Cerebellar cortex (tissue), 1 donor: Measurements from ENCODE around the gene CLASRP.
"Not testable (repeated sequence)": the region's sequence is repeated elsewhere in the genome, so short reads cannot be mapped to it uniquely, and the experiment has no call there.

ENCODE experiments used
- DNase-seq: peaks from one replicate; pipeline ENCODE4 v3.0.0-alpha.2; 2015; ENCODE audit warnings: low spot score

The CLASRP gene, protein sequence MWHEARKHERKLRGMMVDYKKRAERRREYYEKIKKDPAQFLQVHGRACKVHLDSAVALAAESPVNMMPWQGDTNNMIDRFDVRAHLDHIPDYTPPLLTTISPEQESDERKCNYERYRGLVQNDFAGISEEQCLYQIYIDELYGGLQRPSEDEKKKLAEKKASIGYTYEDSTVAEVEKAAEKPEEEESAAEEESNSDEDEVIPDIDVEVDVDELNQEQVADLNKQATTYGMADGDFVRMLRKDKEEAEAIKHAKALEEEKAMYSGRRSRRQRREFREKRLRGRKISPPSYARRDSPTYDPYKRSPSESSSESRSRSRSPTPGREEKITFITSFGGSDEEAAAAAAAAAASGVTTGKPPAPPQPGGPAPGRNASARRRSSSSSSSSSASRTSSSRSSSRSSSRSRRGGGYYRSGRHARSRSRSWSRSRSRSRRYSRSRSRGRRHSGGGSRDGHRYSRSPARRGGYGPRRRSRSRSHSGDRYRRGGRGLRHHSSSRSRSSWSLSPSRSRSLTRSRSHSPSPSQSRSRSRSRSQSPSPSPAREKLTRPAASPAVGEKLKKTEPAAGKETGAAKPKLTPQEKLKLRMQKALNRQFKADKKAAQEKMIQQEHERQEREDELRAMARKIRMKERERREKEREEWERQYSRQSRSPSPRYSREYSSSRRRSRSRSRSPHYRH

GRCh38 chr19:45038931-45039893 lies at the start of gene CLASRP:
TSS of gene CLASRP (plus strand) at chr19:45039045. CDS start at chr19:45040213, 1,168 bp downstream.
- peak; percentile 89 for DNase-seq

- DNase-seq = no peak
Observed at GRCh38 chr19:44990459-44990858, 48.4 kb upstream of the CLASRP start.

GRCh38 chr19:44990966-44991365 lies 47.9 kb upstream of the CLASRP start:
- no peak for DNase-seq

DNA sequence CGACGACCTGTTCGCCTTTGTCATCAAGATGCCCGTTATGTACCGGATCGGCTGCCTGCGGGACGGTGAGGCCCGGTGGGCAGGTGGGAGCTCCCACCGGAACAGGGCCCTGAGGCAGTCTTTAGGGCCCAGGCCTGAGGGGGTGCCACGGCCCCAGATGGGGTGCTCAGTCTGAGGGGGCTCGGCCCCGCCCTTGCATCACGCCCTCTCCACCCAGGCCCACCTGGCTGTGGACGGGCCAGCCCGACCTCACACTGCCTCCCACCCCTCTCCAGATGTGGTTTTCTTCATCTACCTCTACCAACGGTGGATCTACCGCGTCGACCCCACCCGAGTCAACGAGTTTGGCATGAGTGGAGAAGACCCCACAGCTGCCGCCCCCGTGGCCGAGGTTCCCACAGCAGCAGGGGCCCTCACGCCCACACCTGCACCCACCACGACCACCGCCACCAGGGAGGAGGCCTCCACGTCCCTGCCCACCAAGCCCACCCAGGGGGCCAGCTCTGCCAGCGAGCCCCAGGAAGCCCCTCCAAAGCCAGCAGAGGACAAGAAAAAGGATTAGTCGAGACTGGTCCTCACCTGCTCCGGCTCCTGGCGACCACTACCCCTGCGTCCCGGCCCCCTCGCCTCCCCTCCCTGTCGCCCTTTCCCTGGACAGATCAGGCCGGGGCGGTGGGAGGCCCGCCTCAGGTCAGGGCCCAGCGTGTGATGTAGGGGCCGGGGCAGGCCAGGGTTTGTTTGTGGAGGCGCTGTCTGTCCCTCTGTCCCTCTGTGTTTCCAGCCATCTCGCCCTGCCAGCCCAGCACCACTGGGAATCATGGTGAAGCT lies 46.3 kb upstream of the CLASRP start:
- DNase-seq = no peak

DNA sequence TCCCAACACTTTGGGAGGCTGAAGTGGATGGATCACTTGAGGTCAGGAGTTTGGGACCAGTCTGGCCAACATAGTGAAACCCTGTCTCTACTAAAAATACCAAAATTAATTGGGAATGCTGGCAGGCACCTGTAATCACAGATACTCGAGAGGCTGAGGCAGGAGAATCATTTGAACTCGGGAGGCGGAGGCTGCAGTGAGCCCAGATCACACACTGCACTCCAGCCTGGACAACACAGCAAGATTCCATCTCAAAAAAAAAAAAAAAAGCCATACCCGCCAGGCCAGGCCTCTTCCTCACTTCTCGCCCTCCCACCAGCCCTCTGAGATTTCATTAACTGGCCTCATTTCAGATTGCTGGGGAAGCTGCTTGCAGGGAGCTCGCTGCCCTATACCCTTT lies 45.3 kb upstream of the CLASRP start:
- DNase-seq = no peak

DNA sequence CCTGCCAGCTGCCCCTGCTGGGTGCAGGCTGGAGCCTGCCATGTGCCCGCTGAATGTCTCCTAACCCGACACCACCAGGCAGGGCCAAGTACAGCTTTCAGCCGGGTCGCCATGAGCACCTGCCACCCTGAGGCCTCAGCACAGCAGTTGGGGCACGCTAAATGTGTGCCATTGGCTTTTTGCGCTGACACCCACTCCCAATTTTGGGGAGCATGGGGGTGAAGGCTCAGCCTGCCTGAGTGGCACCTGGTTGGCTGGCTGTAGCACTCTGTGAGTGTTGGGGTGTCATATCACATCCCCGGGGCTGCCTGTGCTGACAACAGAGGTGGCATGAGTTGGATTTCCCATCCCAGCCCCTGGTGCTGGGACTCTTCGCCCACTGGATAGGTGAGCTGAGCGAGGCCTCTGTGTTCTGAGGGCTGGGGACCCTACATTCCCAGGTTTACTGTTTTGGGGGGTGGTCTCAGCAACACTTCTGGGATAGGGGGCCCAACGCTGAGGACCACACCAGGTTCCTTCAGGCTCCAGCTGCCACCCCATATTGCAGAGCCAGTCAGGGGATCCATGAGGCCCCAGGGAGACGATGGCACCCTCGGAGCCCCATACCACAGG lies 44.8 kb upstream of the CLASRP start:
- DNase-seq = no peak

DNA sequence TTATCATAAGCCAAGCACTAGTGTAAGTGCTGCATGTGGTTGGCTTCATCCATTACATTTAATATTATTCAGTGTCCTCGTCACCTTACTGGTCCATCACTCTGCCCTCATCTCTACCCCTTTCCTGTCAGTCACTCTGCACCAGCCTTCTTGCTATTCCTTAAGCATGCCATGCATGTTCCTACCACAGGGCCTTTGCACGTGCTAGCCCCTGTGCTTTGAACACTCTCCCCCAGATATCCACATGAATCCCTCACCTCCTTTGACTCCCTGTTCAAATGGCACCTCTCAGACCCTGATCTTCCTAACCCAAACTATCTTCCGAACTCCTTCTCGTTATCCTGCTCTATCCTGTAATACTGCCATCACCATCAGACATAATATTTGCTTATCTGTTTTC lies 40.8 kb upstream of the CLASRP start:
- no peak for DNase-seq

DNA sequence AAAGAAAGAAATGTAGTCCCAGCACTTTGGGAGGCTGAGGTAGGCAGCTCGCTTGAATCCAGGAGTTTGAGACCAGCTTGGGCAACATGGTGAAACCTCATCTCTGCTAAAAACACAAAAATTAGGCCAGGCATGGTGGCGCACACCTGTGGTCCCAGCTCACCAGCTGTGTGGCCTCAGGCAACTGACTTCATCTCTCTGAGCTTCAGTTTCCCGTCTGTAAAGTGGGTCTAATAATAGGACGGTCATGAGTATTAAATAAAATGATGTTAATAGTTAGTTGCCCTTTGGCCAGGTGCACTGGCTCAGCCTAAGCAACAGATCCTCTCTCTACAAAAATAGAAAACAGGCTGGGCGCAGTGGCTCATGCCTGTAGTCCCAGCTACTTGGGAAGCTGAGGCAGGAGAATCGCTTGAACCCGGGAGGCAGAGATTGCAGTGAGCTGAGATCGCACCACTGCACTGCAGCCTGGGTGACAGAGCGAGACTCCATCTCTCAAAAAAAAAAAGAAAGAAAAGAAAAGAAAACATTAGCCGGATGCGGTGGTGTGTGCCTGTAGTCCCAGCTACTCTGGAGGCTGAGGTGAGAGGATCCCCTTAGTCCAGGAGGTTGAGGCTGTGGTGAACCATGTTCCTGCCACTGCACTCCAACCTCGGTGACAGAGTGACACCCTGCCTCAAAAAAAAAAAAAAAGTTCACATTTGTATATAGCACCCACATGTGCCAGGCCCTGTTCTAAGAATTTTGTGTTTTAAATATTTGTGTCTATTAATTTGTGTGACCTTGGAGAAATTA lies 39.5 kb upstream of the CLASRP start:
- not testable (repeated sequence) for DNase-seq

- not testable (repeated sequence) for DNase-seq
Observed at GRCh38 chr19:45000665-45001064, 38.2 kb upstream of the CLASRP start.

GRCh38 chr19:45001087-45001739 lies 37.6 kb upstream of the CLASRP start, which contains the start of gene RELB:
TSS of gene RELB (plus strand) at chr19:45001464. CDS start at chr19:45001580, 116 bp downstream.
- DNase-seq = peak; percentile 73

- no peak for DNase-seq
Observed at GRCh38 chr19:45003485-45003884, 35.4 kb upstream of the CLASRP start.

GRCh38 chr19:45005787-45006186 lies 33.1 kb upstream of the CLASRP start:
- DNase-seq = no peak

DNA sequence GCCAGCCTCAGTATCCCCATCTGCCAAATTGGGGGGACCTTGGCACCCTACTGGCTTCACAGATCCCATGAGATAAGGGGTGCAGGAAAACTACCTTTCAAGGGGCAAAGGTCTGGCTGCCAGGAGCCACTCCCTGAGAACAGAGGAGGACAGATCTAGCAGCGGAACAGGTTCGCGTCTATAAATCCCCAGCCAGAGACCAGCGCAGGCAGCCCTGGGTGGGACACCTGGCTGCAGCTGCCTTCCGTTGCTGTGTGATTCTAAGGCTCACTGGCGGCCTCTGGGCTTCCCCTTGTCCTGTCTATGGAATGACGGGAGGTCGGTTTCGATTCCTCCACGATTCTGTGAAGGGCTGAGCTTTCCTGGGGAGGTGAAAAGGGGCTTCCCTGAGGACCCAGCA lies 30.3 kb upstream of the CLASRP start:
- DNase-seq = no peak

- DNase-seq = no peak
Observed at GRCh38 chr19:45009625-45010255, 29.1 kb upstream of the CLASRP start.

GRCh38 chr19:45010306-45010705 lies 28.5 kb upstream of the CLASRP start:
- DNase-seq = no peak

GRCh38 chr19:45011959-45012358 lies 26.9 kb upstream of the CLASRP start:
- no peak for DNase-seq

GRCh38 chr19:45016388-45017314 lies 22.2 kb upstream of the CLASRP start:
- peak; percentile 72 for DNase-seq

DNA sequence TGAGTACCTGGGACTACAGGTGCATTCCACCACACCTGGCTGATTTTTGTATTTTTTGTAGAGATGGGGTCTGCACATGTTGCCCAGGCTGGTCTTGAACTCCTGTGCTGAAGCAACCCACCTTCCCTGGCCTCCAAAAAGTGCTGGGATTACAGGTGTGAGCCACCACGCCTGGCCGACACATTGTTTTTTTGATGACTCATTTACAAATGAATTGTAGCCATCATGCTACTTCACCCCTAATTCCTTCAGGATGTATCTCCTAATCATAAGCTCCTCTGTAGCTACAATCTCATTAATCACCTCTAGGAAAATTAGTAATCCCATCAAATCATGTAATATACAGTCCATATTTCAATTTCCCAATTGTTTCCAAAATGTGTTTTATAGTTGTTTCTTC lies 19.7 kb upstream of the CLASRP start:
- no peak for DNase-seq
